H4 (cell line): ENCODE results near the gene UGT1A10. TPM values are rescaled to one million over a fixed set of nuclear protein-coding genes. Genes with fewer than 3 reads are reported as not detected.

Experiments
- DNase-seq: peaks from one replicate; pipeline ENCODE4 v3.0.0-alpha.2; 2015; ENCODE audit warnings: low spot score
- total RNA-seq: library from RNA; depleted of rRNA; stranded (reverse); fragments of >200 nt; shearing (Covaris generic); gene quantifications from 2 replicates; pipeline ENCODE4 v1.2.3, GENCODE V29; 2014

Gene UGT1A10
- total RNA-seq, 1 experiment from 2014 or later, result not detected

GRCh38 chr2:233773854-233774253, 137.6 kb downstream of the UGT1A10 start:
- no peak for DNase-seq

DNA sequence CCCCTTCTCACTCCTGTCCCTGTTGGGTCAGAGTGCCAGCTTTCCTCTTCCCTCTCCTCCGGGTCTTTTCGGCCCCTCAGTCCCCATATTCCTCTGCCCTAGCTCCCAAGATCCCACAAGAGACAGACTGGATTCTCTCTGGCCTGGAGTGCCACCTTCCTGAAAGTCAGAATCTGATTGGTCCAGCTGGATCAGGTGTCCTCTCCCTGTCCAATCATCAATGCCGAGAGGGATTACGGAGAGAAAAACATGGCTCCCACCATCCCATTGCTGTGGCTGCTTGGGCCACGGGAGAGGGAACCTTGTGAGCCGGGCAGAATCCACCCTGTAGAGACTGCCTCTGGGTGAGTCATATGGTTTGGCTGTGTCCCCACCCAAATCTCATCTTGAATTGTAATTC, 139.2 kb downstream of the UGT1A10 start:
- no peak for DNase-seq

GRCh38 chr2:233778030-233778429, 141.8 kb downstream of the UGT1A10 start, which contains the start of gene MROH2A:
Gene MROH2A (plus strand): TSS chr2:233778330. CDS start chr2:233779359, 1,029 bp downstream.
- DNase-seq, result no peak

DNA sequence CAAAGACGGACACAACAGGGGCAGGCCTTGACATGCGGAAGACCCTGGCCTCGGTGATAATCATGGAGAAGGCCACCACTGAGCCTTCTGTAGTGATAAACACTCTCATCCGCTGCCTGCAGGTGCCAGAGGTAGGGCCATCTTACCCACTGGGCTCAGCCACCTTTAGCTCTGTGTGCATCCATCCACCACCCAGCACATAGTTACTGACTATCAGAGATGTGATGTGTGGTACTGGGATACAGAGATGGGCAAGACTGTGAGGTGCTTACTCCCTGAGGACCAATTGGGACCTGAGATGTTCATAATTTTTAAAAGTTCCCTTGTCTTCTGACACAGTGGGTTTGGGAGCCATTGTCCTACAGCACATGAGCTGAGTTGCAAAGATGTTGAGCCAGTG, 143.5 kb downstream of the UGT1A10 start:
- no peak for DNase-seq

DNA sequence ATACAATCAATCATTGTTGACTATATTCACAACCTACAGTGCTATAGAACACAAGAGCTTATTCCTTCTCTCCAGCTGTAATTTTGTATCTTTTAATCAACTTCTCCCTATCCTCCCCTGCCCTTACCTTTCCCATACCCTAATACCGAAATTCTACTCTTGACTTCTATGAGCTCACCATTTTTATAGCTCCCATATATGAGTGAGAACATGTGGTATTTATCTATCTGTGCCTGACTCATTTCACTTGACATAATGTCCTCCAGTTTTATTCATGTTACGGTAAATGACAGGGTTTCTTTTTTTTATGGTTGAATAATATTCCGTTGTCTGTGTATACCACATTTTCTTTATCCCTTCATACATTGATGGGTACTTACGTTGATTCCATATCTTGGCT, 144.5 kb downstream of the UGT1A10 start:
- DNase-seq, result no peak

GRCh38 chr2:233789554-233789953, 153.3 kb downstream of the UGT1A10 start:
- no peak for DNase-seq

- no peak for DNase-seq
Measured at GRCh38 chr2:233791151-233791882, 155.1 kb downstream of the UGT1A10 start.

DNA sequence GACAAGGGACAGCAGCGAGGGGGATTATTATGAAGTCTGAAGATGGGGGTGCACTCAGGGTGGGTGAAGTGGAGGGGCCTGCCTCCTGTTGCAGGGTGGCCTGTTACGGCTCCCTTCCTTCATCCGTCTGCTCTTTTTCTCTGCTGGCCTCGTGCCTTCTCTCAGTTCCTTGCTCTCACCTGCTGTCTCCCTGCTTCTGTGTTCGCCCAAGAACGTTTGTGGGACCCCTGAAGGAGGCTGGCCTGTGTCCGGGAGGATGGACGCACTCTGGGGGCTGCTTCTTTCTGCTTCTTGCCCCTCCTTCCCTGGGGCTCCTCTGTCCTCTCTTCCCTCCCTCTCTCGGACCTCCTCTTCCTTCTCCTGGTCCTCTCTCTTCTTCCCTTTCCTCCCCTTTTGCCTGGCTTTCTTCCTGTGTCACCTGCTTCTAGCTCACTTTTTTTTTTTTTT, 155.7 kb downstream of the UGT1A10 start:
- DNase-seq, result no peak

- no peak for DNase-seq
Measured at GRCh38 chr2:233792720-233793119, 156.5 kb downstream of the UGT1A10 start.

- DNase-seq, result no peak
Measured at GRCh38 chr2:233793465-233794127, 157.3 kb downstream of the UGT1A10 start.

DNA sequence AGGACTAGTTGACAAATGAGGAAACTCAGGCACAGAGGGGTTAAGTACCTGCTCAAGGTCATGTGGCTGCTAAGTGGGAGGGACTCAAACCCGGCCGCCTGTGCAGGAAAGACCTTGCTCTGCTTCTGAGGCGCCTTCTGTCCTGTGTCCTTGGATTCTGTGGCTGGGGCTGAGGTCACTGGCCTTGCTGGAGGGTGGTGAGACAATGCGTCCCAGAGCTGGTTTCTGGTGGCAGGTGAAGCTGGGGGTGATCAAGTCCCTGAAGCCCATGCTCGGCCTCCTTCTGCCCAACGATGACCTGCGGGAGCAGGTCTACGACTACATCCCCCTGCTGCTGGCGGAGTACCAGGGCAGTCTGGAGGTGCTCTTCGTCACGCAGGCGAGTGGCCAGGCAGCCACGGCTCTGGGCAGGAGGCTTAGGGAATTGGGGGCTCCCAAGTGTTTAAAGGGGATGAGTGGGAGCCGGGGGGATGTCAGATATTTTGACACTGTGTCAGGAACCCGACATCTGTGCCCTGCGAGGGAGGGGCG, 157.9 kb downstream of the UGT1A10 start:
- no peak for DNase-seq

DNA sequence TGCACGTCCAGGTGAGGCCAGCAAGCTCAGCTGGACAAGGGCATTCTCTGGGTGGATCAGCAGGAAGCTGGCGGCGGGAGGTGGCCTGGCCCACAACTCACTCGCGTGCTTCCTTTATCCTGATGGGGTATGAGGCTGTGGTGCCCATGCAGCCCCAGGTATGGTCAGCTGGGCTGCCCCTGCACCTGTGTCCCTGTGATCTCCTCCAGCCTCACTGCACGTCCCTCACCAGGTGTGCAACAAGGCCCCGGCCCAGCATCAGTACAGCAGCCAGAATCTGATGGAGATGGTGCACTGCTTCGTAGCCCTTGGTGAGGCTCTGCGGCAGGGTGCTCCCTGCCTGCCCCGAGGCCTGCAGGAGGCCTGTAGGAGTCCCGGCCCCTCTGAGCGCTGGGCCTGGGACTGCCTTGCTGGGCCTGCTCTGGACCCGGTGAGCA, 159.5 kb downstream of the UGT1A10 start:
- DNase-seq, result no peak

DNA sequence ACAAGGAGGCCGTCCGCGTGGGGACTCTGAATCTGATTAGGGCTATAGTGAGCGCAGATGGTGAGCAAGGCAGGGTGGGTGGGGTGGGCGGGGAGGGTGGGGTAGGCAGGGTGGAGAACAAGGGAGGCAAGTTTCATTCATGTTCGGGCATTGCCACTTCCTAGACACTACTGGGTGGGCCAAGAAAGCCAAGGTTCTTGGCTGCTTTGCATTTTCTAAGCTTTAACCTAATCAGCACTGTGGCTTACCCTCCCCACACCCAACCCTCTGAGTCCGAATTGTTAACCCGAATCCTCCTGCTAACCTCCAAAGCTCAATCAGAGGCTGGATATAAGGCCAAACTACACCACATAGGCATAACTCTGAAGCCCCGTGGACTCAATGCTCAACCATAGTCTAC, 160.0 kb downstream of the UGT1A10 start:
- DNase-seq, result no peak

DNA sequence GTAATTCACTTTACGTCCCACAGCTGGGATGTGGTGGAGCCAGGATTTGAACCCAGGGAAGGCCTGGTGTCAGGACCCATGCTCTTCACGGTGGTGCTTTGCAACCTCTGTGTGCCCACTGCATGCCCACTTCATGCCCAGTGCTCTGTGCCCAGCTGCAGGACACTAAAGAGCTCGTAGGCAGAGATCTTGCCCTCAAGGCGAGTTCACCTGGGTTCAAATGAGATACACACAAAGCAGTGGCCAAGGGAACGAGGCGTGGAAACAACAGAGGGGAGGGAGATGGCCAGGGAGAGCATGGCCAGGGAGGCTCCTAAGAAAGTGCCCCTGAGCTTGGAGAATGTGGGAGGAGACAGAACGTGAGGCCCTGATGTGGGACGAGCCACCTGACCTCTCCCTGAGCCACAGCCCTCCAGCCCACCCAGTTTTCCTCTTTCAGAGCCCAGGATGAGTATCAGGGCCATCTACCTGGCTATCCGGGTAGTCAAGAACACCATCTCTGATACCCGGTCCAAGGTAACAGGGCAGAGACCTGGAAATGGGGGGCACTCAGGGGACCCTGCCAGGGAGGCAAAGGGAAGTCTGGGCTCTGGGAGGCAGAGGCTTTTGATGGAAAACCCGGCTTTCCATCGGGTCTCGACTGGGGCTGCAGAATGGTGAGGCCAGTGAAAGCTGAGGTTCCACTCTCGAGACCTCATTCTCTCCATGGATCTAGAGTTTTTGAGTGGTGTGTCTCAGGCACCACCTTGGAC, 162.3 kb downstream of the UGT1A10 start:
- no peak for DNase-seq

- DNase-seq, result no peak
Measured at GRCh38 chr2:233799087-233799665, 162.9 kb downstream of the UGT1A10 start.

DNA sequence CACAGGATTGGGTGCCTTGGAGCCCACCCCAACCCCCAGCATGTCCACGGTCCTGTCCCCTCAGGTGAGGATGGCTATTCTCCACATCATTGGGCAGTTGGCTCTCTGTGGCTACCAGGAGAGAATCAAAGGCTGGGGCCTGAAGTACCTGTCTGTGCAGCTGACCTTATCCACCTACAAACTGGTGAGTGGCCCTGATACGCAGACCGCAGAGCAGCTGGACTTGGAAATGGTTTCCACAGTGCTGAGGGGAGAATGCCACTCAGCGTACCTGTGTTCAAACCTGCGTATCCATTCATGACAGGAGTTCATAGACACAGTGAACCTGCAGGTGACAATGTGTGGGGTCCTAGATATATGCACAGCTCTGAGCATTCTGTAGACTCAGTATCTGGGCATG, 163.5 kb downstream of the UGT1A10 start:
- DNase-seq, result no peak

- no peak for DNase-seq
Measured at GRCh38 chr2:233800208-233800607, 164.0 kb downstream of the UGT1A10 start.

DNA sequence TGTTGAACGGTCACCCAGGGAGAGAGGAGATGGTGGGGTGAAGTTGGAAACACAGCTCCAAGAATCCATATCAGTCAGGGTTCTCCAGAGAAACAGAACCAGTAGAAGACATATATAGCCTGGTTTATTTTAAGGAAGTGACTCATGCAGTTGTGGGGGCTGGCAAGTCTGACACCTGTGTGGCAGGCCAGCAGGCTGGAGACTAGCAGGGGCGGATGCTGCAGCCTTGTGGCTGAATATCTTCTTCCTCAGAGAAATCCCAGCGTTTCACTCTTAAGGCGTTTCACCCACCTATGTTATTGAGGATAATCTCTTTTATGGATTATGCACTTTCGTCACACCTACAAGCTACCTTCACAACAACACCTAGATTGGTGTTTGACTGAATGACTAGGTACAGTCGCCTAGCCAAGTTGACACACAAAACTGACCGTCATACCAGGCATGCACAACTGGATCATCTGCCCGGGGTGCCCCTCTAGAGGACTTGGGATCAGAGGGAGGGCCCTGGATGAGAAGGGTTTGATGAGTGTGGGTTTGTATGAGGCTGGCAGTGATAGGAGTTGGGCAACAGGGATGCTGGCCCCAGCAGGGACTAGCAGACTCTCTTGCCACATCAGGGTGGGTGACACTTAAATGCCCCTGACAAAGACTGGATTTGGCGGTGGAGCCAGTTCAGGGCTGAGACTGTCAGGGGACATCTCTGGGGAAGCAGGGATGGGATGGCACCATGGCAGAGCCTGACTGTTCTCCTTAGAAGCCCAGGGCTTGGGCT, 165.3 kb downstream of the UGT1A10 start:
- peak; percentile 67 for DNase-seq

DNA sequence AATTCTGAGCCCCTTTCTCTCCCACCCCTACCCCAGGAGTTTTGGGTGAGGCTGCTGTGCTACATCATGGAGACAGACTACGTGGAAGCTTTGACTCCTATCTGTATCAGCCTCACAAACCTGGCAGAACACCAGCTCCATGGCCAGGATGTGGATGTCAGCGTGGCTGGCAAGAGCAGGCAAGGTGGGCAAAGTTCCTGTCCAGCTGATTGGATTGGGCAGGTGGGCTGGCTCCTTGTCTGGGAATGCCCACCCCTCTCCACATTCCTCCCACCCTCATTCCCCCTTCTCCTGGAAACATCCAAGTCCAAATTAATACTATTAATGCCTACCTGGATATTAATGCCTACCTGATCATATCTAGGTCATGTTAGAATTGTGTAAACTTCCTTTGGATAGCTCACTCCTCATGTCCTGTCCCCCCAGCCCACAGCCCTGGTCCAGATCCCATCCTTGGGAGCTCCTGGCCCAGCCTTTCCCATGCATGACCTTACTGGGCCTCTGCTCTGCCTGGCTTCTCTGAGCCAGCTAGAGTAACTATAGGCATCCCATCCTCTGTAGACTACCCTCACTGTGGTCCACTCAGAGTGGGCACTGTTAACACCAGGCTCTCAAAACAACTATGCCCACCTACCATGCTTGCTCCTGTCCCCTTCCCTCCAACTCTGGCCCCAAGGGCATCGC, 166.0 kb downstream of the UGT1A10 start:
- DNase-seq, result no peak

- DNase-seq, result no peak
Measured at GRCh38 chr2:233803292-233803911, 167.2 kb downstream of the UGT1A10 start.
